Karpas-422 (cell line): ENCODE measurements around the gene DPF3. TPM values are rescaled to one million over a fixed set of nuclear protein-coding genes. Genes with fewer than 3 reads are reported as not detected.

Source experiments
- DNase-seq: peaks from one replicate; pipeline ENCODE4 v3.0.0-alpha.2; 2015
- H2AFZ ChIP-seq: fragments of 200-600 bp; sonication (generic); 2 replicates; pipeline ENCODE4 v1.6.1; 2014; ENCODE audit warnings: antibody characterized with exemption, low read length, mixed read lengths
- H3K27ac ChIP-seq: fragments of 200-600 bp; sonication (generic); 2 replicates; pipeline ENCODE4 v1.5.1; 2014; ENCODE audit warnings: mild to moderate bottlenecking, low read length, moderate library complexity
- H3K27me3 ChIP-seq: fragments of 200-600 bp; sonication (generic); 2 replicates; pipeline ENCODE4 v1.6.1; 2014; ENCODE audit warnings: low read length, mixed read lengths
- H3K36me3 ChIP-seq: fragments of 200-600 bp; sonication (generic); 2 replicates; pipeline ENCODE4 v1.6.1; 2014; ENCODE audit warnings: low read length, mixed read lengths; ENCODE audit not compliant: insufficient read depth
- H3K4me1 ChIP-seq: fragments of 200-600 bp; sonication (generic); 2 replicates; pipeline ENCODE4 v1.6.1; 2014; ENCODE audit warnings: mild to moderate bottlenecking, low read length, mixed read lengths
- H3K4me2 ChIP-seq: fragments of 200-600 bp; sonication (generic); 2 replicates; pipeline ENCODE4 v1.6.1; 2014; ENCODE audit warnings: low read length, low read depth, mild to moderate bottlenecking; ENCODE audit not compliant: poor library complexity, severe bottlenecking
- H3K4me3 ChIP-seq: fragments of 200-600 bp; sonication (generic); 2 replicates; pipeline ENCODE4 v1.5.1; 2014; ENCODE audit warnings: mild to moderate bottlenecking, antibody characterized with exemption, low read length, mixed read lengths
- H3K79me2 ChIP-seq: fragments of 200-600 bp; sonication (generic); 2 replicates; pipeline ENCODE4 v1.6.1; 2014; ENCODE audit warnings: mild to moderate bottlenecking, low read length, mixed read lengths
- H3K9ac ChIP-seq: fragments of 200-600 bp; sonication (generic); 2 replicates; pipeline ENCODE4 v1.6.0; 2014; ENCODE audit warnings: low read length
- H3K9me2 ChIP-seq: fragments of 200-600 bp; sonication (generic), shearing (Covaris generic); replicated peaks from 2 replicates; pipeline ENCODE4 v1.6.0; 2014; ENCODE audit warnings: mild to moderate bottlenecking, low read length, moderate library complexity; ENCODE audit not compliant: insufficient read depth
- H3K9me3 ChIP-seq: fragments of 300-700, 200-600 bp; sonication (generic); 2 replicates; pipeline ENCODE4 v1.6.1; 2014; ENCODE audit warnings: low read length, mixed read lengths
- H4K20me1 ChIP-seq: fragments of 200-600 bp; sonication (generic); 2 replicates; pipeline ENCODE4 v1.6.1; 2014; ENCODE audit warnings: mild to moderate bottlenecking, antibody characterized with exemption, low read length, low read depth; ENCODE audit not compliant: insufficient read depth
- total RNA-seq: library from RNA; depleted of rRNA; stranded (reverse); fragments of >200 nt; shearing (Covaris generic); gene quantifications from 2 replicates; pipeline ENCODE4 v1.2.3, GENCODE V29; 2014; ENCODE audit warnings: low replicate concordance

DPF3 gene
- total RNA-seq, 1 experiment from 2014 or later: 3.1 TPM

- H3K4me1 ChIP-seq: peaks cover 18% of the 10 kb centered on the region
- no peaks in the 10 kb centered on the region for H3K27me3 ChIP-seq
- H2AFZ ChIP-seq: no peak overlapping the region
- no peaks in the 10 kb centered on the region for H3K79me2 ChIP-seq
- H3K36me3 ChIP-seq: no peaks in the 10 kb centered on the region
- H3K9ac ChIP-seq: no peak overlapping the region
- H3K9me3 ChIP-seq: no peaks in the 10 kb centered on the region
- peak overlapping the region; percentile 34 for H3K4me2 ChIP-seq
- peaks cover 7% of the 10 kb centered on the region; the same call in 1 of the 2 replicates for H4K20me1 ChIP-seq
- no peak overlapping the region; the same call in 1 of the 2 replicates for H3K4me3 ChIP-seq
- DNase-seq: no peak
- no peaks in the 10 kb centered on the region for H3K9me2 ChIP-seq
- no peak overlapping the region for H3K27ac ChIP-seq
Measured at GRCh38 chr14:72597252-72598233, 296.4 kb downstream of the DPF3 start.

GRCh38 chr14:72595152-72595862 is 298.6 kb downstream of the DPF3 start:
- no peaks in the 10 kb centered on the region for H3K9me2 ChIP-seq
- H3K9ac ChIP-seq: no peak overlapping the region
- no peaks in the 10 kb centered on the region for H3K9me3 ChIP-seq
- H3K4me1 ChIP-seq: peaks cover 18% of the 10 kb centered on the region
- H3K27ac ChIP-seq: no peak overlapping the region
- H3K36me3 ChIP-seq: no peaks in the 10 kb centered on the region
- H3K27me3 ChIP-seq: no peaks in the 10 kb centered on the region
- no peak overlapping the region for H3K4me3 ChIP-seq
- no peak for DNase-seq
- no peak overlapping the region for H3K4me2 ChIP-seq
- H2AFZ ChIP-seq: no peak overlapping the region
- H3K79me2 ChIP-seq: no peaks in the 10 kb centered on the region
- H4K20me1 ChIP-seq: peaks cover 7% of the 10 kb centered on the region; the same call in 1 of the 2 replicates

GRCh38 chr14:72594099-72594901 is 299.6 kb downstream of the DPF3 start:
- Histone ChIP-seq H2AFZ (no peak overlapping the region), H3K79me2 (no peaks in the 10 kb centered on the region), H3K4me1 (peaks cover 25% of the 10 kb centered on the region), H4K20me1 (peaks cover 7% of the 10 kb centered on the region; the same call in 1 of the 2 replicates), H3K4me3 (no peak overlapping the region), H3K9me2 (no peaks in the 10 kb centered on the region), H3K4me2 (no peak overlapping the region), H3K27me3 (no peaks in the 10 kb centered on the region), H3K9me3 (no peaks in the 10 kb centered on the region), H3K27ac (no peak overlapping the region), H3K36me3 (no peaks in the 10 kb centered on the region), H3K9ac (no peak overlapping the region)
- DNase-seq: no peak

GRCh38 chr14:72591391-72591790 is 302.5 kb downstream of the DPF3 start:
- H3K27ac ChIP-seq: no peak overlapping the region
- no peak overlapping the region for H2AFZ ChIP-seq
- no peaks in the 10 kb centered on the region for H4K20me1 ChIP-seq
- no peak overlapping the region for H3K4me2 ChIP-seq
- no peaks in the 10 kb centered on the region for H3K36me3 ChIP-seq
- no peak overlapping the region for H3K4me3 ChIP-seq
- peaks cover 15% of the 10 kb centered on the region for H3K4me1 ChIP-seq
- H3K9me2 ChIP-seq: no peaks in the 10 kb centered on the region
- no peaks in the 10 kb centered on the region for H3K27me3 ChIP-seq
- no peaks in the 10 kb centered on the region for H3K9me3 ChIP-seq
- no peaks in the 10 kb centered on the region for H3K79me2 ChIP-seq
- no peak for DNase-seq
- H3K9ac ChIP-seq: no peak overlapping the region

GRCh38 chr14:72590577-72590976 is 303.3 kb downstream of the DPF3 start:
- no peaks in the 10 kb centered on the region for H3K9me2 ChIP-seq
- H3K4me2 ChIP-seq: no peak overlapping the region
- H3K9ac ChIP-seq: no peak overlapping the region
- no peak for DNase-seq
- H3K9me3 ChIP-seq: no peaks in the 10 kb centered on the region
- H3K79me2 ChIP-seq: no peaks in the 10 kb centered on the region
- no peaks in the 10 kb centered on the region for H3K36me3 ChIP-seq
- H3K27ac ChIP-seq: no peak overlapping the region
- H3K4me3 ChIP-seq: no peak overlapping the region
- H4K20me1 ChIP-seq: no peaks in the 10 kb centered on the region
- no peaks in the 10 kb centered on the region for H3K27me3 ChIP-seq
- H3K4me1 ChIP-seq: peaks cover 15% of the 10 kb centered on the region
- H2AFZ ChIP-seq: no peak overlapping the region

GRCh38 chr14:72589652-72590051 is 304.2 kb downstream of the DPF3 start:
- no peaks in the 10 kb centered on the region for H3K79me2 ChIP-seq
- H3K27me3 ChIP-seq: no peaks in the 10 kb centered on the region
- H3K27ac ChIP-seq: no peak overlapping the region
- no peaks in the 10 kb centered on the region for H3K9me2 ChIP-seq
- H3K36me3 ChIP-seq: no peaks in the 10 kb centered on the region
- peaks cover 15% of the 10 kb centered on the region for H3K4me1 ChIP-seq
- H2AFZ ChIP-seq: no peak overlapping the region
- H4K20me1 ChIP-seq: no peaks in the 10 kb centered on the region
- H3K4me2 ChIP-seq: no peak overlapping the region
- no peak overlapping the region for H3K4me3 ChIP-seq
- DNase-seq: no peak
- no peaks in the 10 kb centered on the region for H3K9me3 ChIP-seq
- no peak overlapping the region for H3K9ac ChIP-seq

- no peak overlapping the region for H2AFZ ChIP-seq
Measured at GRCh38 chr14:72588521-72588920, 305.4 kb downstream of the DPF3 start.

More at GRCh38 chr14:72588521-72588920, 305.4 kb downstream of the DPF3 start:
- Histone ChIP-seq H3K36me3 (no peaks in the 10 kb centered on the region), H3K27me3 (no peaks in the 10 kb centered on the region), H3K4me2 (no peak overlapping the region), H4K20me1 (no peaks in the 10 kb centered on the region), H3K79me2 (no peaks in the 10 kb centered on the region), H3K9me2 (no peaks in the 10 kb centered on the region), H3K9ac (no peak overlapping the region), H3K4me1 (peaks cover 15% of the 10 kb centered on the region), H3K9me3 (no peaks in the 10 kb centered on the region), H3K27ac (no peak overlapping the region), H3K4me3 (no peak overlapping the region)
- no peak for DNase-seq
